Measurements from ENCODE around the gene SLC38A5.
A peak's percentile ranks its signal among the peaks of the same experiment; 100 is the strongest.

The SLC38A5 gene

GRCh38 chrX:48508400-48509244, 38.6 kb upstream of the SLC38A5 start, which contains the start of gene PORCN:
Gene PORCN, plus strand, starts transcription at chrX:48508992. Its CDS starts 829 bp downstream, at chrX:48509821.
- H3K4me3 ChIP-seq (ENCODE audit: low read depth, low read length), result peak within 1 kb of the TSS; percentile 78
- H2BK5ac ChIP-seq (ENCODE audit: low read depth, low read length, poor library complexity), result peak within 1 kb of the TSS; percentile 42
- H3K4me2 ChIP-seq (ENCODE audit: low read length), result peak within 1 kb of the TSS; percentile 94
- H2BK120ac ChIP-seq (ENCODE audit: insufficient read depth, low read length, poor library complexity), result peak within 1 kb of the TSS; percentile 44
- H4K8ac ChIP-seq (ENCODE audit: low read depth, low read length), result peak within 1 kb of the TSS; percentile 82
- H2BK12ac ChIP-seq (ENCODE audit: low read length), result peak within 1 kb of the TSS; percentile 32
- peak within 1 kb of the TSS; percentile 84 for H4K91ac ChIP-seq (ENCODE audit: low read depth, low read length)
- peak within 1 kb of the TSS; percentile 74 for H3K18ac ChIP-seq (ENCODE audit: low read length)
- peak; percentile 32 to 55 for DNase-seq
- peak within 1 kb of the TSS; percentile 38 for H3K27ac ChIP-seq (ENCODE audit: low read depth, low read length)
- H4K12ac ChIP-seq (ENCODE audit: low read depth, low read length), result no peak within 1 kb of the TSS
- H3K36me3 ChIP-seq (ENCODE audit: control insufficient read depth in 1 of 2, insufficient read depth in 2 of 2, low read length in 2 of 2), result no peaks in the 10 kb centered on the region
- no CpG with 5 or more reads among the region's 65 CpGs for WGBS (ENCODE audit: extremely low coverage, insufficient coverage, insufficient read length)
- no peaks in the 10 kb centered on the region for H3K27me3 ChIP-seq (ENCODE audit: insufficient read depth, low read length)
- peaks cover 2% of the 10 kb centered on the region for H3K9me3 ChIP-seq (ENCODE audit: insufficient read depth, low read depth, low read length)
- peaks cover 13 to 21% of the 10 kb centered on the region in 2 experiments for H3K4me1 ChIP-seq (ENCODE audit: control insufficient read depth in 1 of 2, insufficient read depth in 2 of 2, low read length in 2 of 2)
- no peak within 1 kb of the TSS for H3K23ac ChIP-seq (ENCODE audit: low read length)
- peaks cover 8% of the 10 kb centered on the region for H3K79me1 ChIP-seq (ENCODE audit: low read length)
- peak within 1 kb of the TSS; percentile 33 for H3K4ac ChIP-seq (ENCODE audit: low read depth, low read length)
- H2AFZ ChIP-seq (ENCODE audit: insufficient read depth, low read length, poor library complexity), result peak within 1 kb of the TSS; percentile 30
- H3K79me2 ChIP-seq (ENCODE audit: control insufficient read depth, insufficient read depth, low read length, poor library complexity), result no peaks in the 10 kb centered on the region
- peak within 1 kb of the TSS; percentile 90 for H3K9ac ChIP-seq (ENCODE audit: low read length)
- no peak within 1 kb of the TSS for H2AK5ac ChIP-seq (ENCODE audit: low read length)
- H3K14ac ChIP-seq (ENCODE audit: low read length), result peak within 1 kb of the TSS; percentile 70

- H3K4ac ChIP-seq (ENCODE audit: low read depth, low read length), result no peak overlapping the region
- WGBS (ENCODE audit: extremely low coverage, insufficient coverage, insufficient read length), result no CpG with 5 or more reads among the region's 5 CpGs
Observed at GRCh38 chrX:48507246-48507645, 37.2 kb upstream of the SLC38A5 start.

DNA sequence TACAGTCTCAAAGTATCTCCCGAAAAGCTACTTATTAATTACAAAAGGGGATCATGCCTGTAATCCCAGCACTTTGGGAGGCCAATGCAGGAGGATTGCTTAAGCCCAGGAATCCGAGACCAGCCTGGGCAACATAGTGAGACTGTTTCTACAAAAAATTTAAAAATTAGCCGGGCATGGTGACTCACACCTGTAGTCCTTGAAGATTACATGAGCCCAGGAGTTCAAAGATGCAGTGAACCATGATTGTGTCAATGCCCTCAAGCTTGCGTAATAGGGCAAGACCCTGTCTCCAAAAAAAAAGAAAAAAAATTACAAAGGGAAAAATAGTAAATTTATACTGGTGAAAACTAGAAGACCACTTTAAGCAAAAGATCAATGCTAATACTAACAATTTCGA, 35.4 kb upstream of the SLC38A5 start:
- H3K79me2 ChIP-seq (ENCODE audit: control insufficient read depth, insufficient read depth, low read length, poor library complexity), result no peaks in the 10 kb centered on the region
- H4K12ac ChIP-seq (ENCODE audit: low read depth, low read length), result no peak overlapping the region
- no peaks in the 10 kb centered on the region for H3K9me3 ChIP-seq (ENCODE audit: insufficient read depth, low read depth, low read length)
- H3K4ac ChIP-seq (ENCODE audit: low read depth, low read length), result no peak overlapping the region
- no peak overlapping the region for H3K4me2 ChIP-seq (ENCODE audit: low read length)
- H2BK12ac ChIP-seq (ENCODE audit: low read length), result no peak overlapping the region
- H3K9ac ChIP-seq (ENCODE audit: low read length), result no peak overlapping the region
- no peaks in the 10 kb centered on the region for H3K27me3 ChIP-seq (ENCODE audit: insufficient read depth, low read length)
- H2AK5ac ChIP-seq (ENCODE audit: low read length), result no peak overlapping the region
- peaks cover 3% of the 10 kb centered on the region in 2 experiments for H3K4me1 ChIP-seq (ENCODE audit: control insufficient read depth in 1 of 2, insufficient read depth in 2 of 2, low read length in 2 of 2)
- no peak overlapping the region for H3K27ac ChIP-seq (ENCODE audit: low read depth, low read length)
- H4K91ac ChIP-seq (ENCODE audit: low read depth, low read length), result no peak overlapping the region
- no peak overlapping the region for H2BK5ac ChIP-seq (ENCODE audit: low read depth, low read length, poor library complexity)
- no peak overlapping the region for H3K23ac ChIP-seq (ENCODE audit: low read length)
- no peak overlapping the region for H3K14ac ChIP-seq (ENCODE audit: low read length)
- H2BK120ac ChIP-seq (ENCODE audit: insufficient read depth, low read length, poor library complexity), result no peak overlapping the region
- DNase-seq, result peak; percentile 58 to 85
- no CpG with 5 or more reads among the region's 5 CpGs for WGBS (ENCODE audit: extremely low coverage, insufficient coverage, insufficient read length)
- H3K79me1 ChIP-seq (ENCODE audit: low read length), result peaks cover 5% of the 10 kb centered on the region
- no peaks in the 10 kb centered on the region for H3K36me3 ChIP-seq (ENCODE audit: control insufficient read depth in 1 of 2, insufficient read depth in 2 of 2, low read length in 2 of 2)
- H3K18ac ChIP-seq (ENCODE audit: low read length), result no peak overlapping the region
- H2AFZ ChIP-seq (ENCODE audit: insufficient read depth, low read length, poor library complexity), result no peak overlapping the region
- no peak overlapping the region for H4K8ac ChIP-seq (ENCODE audit: low read depth, low read length)
- no peak overlapping the region for H3K4me3 ChIP-seq (ENCODE audit: low read depth, low read length)

More at GRCh38 chrX:48507246-48507645, 37.2 kb upstream of the SLC38A5 start:
- Histone ChIP-seq H4K91ac (ENCODE audit: low read depth, low read length) (no peak overlapping the region), H3K79me1 (ENCODE audit: low read length) (peaks cover 5% of the 10 kb centered on the region), H3K18ac (ENCODE audit: low read length) (no peak overlapping the region), H3K4me3 (ENCODE audit: low read depth, low read length) (no peak overlapping the region), H3K27me3 (ENCODE audit: insufficient read depth, low read length) (no peaks in the 10 kb centered on the region), H2AK5ac (ENCODE audit: low read length) (no peak overlapping the region), H4K8ac (ENCODE audit: low read depth, low read length) (no peak overlapping the region), H3K9me3 (ENCODE audit: insufficient read depth, low read depth, low read length) (peaks cover 2% of the 10 kb centered on the region), H2AFZ (ENCODE audit: insufficient read depth, low read length, poor library complexity) (no peak overlapping the region), H3K23ac (ENCODE audit: low read length) (no peak overlapping the region), H3K4me1 (ENCODE audit: control insufficient read depth in 1 of 2, insufficient read depth in 2 of 2, low read length in 2 of 2) (peaks cover 3 to 7% of the 10 kb centered on the region in 2 experiments), H3K9ac (ENCODE audit: low read length) (no peak overlapping the region), H3K14ac (ENCODE audit: low read length) (no peak overlapping the region), H3K4me2 (ENCODE audit: low read length) (no peak overlapping the region), H4K12ac (ENCODE audit: low read depth, low read length) (no peak overlapping the region), H2BK120ac (ENCODE audit: insufficient read depth, low read length, poor library complexity) (no peak overlapping the region), H3K36me3 (ENCODE audit: control insufficient read depth in 1 of 2, insufficient read depth in 2 of 2, low read length in 2 of 2) (no peaks in the 10 kb centered on the region), H2BK5ac (ENCODE audit: low read depth, low read length, poor library complexity) (no peak overlapping the region), H3K27ac (ENCODE audit: low read depth, low read length) (no peak overlapping the region), H3K79me2 (ENCODE audit: control insufficient read depth, insufficient read depth, low read length, poor library complexity) (no peaks in the 10 kb centered on the region), H2BK12ac (ENCODE audit: low read length) (no peak overlapping the region)
- DNase-seq, result no peak

- Histone ChIP-seq H3K27ac (ENCODE audit: low read depth, low read length) (no peak overlapping the region), H4K8ac (ENCODE audit: low read depth, low read length) (no peak overlapping the region), H2BK5ac (ENCODE audit: low read depth, low read length, poor library complexity) (no peak overlapping the region), H3K14ac (ENCODE audit: low read length) (no peak overlapping the region), H2BK12ac (ENCODE audit: low read length) (no peak overlapping the region), H3K36me3 (ENCODE audit: control insufficient read depth in 1 of 2, insufficient read depth in 2 of 2, low read length in 2 of 2) (no peaks in the 10 kb centered on the region), H3K27me3 (ENCODE audit: insufficient read depth, low read length) (no peaks in the 10 kb centered on the region), H3K18ac (ENCODE audit: low read length) (no peak overlapping the region), H2AK5ac (ENCODE audit: low read length) (no peak overlapping the region), H3K4me3 (ENCODE audit: low read depth, low read length) (no peak overlapping the region), H2BK120ac (ENCODE audit: insufficient read depth, low read length, poor library complexity) (peak overlapping the region; percentile 51), H3K4me1 (ENCODE audit: control insufficient read depth in 1 of 2, insufficient read depth in 2 of 2, low read length in 2 of 2) (no peaks in the 10 kb centered on the region), H3K79me1 (ENCODE audit: low read length) (peaks cover 5% of the 10 kb centered on the region), H3K4me2 (ENCODE audit: low read length) (no peak overlapping the region), H4K91ac (ENCODE audit: low read depth, low read length) (no peak overlapping the region), H3K79me2 (ENCODE audit: control insufficient read depth, insufficient read depth, low read length, poor library complexity) (no peaks in the 10 kb centered on the region), H3K9ac (ENCODE audit: low read length) (no peak overlapping the region), H3K4ac (ENCODE audit: low read depth, low read length) (no peak overlapping the region), H3K23ac (ENCODE audit: low read length) (no peak overlapping the region), H4K12ac (ENCODE audit: low read depth, low read length) (peak overlapping the region; percentile 30), H2AFZ (ENCODE audit: insufficient read depth, low read length, poor library complexity) (no peak overlapping the region), H3K9me3 (ENCODE audit: insufficient read depth, low read depth, low read length) (no peaks in the 10 kb centered on the region)
- WGBS (ENCODE audit: extremely low coverage, insufficient coverage, insufficient read length), result no CpG with 5 or more reads among the region's 7 CpGs
- peak; percentile 51 to 67 for DNase-seq
Observed at GRCh38 chrX:48504261-48504660, 34.2 kb upstream of the SLC38A5 start.

All from trophoblast cell (in vitro differentiated cells and primary cell).